ENCODE measurements around the gene DPH7.
"Not testable (repeated sequence)": the region's sequence is repeated elsewhere in the genome, so short reads cannot be mapped to it uniquely, and the experiment has no call there.

Gene DPH7

GRCh38 chr9:137516144-137516917 is 62.4 kb downstream of the DPH7 start:
- DNase-seq (ENCODE audit: insufficient read length, low spot score) (no peak), FAIRE-seq (no peak)
- no peak for TF ChIP-seq POLR2A (IDR thresholded peaks at IDR 0.05; ENCODE audit: low read depth, low read length)

GRCh38 chr9:137515338-137515724 is 63.4 kb downstream of the DPH7 start:
- no peak for TF ChIP-seq POLR2A (IDR thresholded peaks at IDR 0.05; ENCODE audit: low read depth, low read length)
- FAIRE-seq: no peak
- DNase-seq (ENCODE audit: insufficient read length, low spot score): no peak

GRCh38 chr9:137514691-137515337 is 63.9 kb downstream of the DPH7 start:
- no peak for FAIRE-seq
- DNase-seq (ENCODE audit: insufficient read length, low spot score): no peak

GRCh38 chr9:137513801-137514570 is 64.7 kb downstream of the DPH7 start:
- not testable (repeated sequence) for FAIRE-seq; DNase-seq (ENCODE audit: insufficient read length, low spot score)

More at GRCh38 chr9:137514691-137515337, 63.9 kb downstream of the DPH7 start:
- TF ChIP-seq POLR2A (IDR thresholded peaks at IDR 0.05; ENCODE audit: low read depth, low read length): no peak

GRCh38 chr9:137513136-137513535 is 65.6 kb downstream of the DPH7 start:
- not testable (repeated sequence) for FAIRE-seq; DNase-seq (ENCODE audit: insufficient read length, low spot score)

GRCh38 chr9:137511758-137512463 is 66.8 kb downstream of the DPH7 start:
- TF ChIP-seq POLR2A (IDR thresholded peaks at IDR 0.05; ENCODE audit: low read depth, low read length): no peak
- DNase-seq (ENCODE audit: insufficient read length, low spot score) (no peak), FAIRE-seq (no peak)

GRCh38 chr9:137511126-137511525 is 67.6 kb downstream of the DPH7 start:
- DNase-seq (ENCODE audit: insufficient read length, low spot score); FAIRE-seq: not testable (repeated sequence)

GRCh38 chr9:137509198-137509597 is 69.5 kb downstream of the DPH7 start:
- FAIRE-seq (no peak), DNase-seq (ENCODE audit: insufficient read length, low spot score) (no peak)
- TF ChIP-seq POLR2A (IDR thresholded peaks at IDR 0.05; ENCODE audit: low read depth, low read length): no peak

- DNase-seq (ENCODE audit: insufficient read length, low spot score) (no peak), FAIRE-seq (no peak)
- TF ChIP-seq POLR2A (IDR thresholded peaks at IDR 0.05; ENCODE audit: low read depth, low read length): no peak
Observed at GRCh38 chr9:137506702-137507171, 72.0 kb downstream of the DPH7 start.

- no peak for FAIRE-seq
- no peak for TF ChIP-seq POLR2A (IDR thresholded peaks at IDR 0.05; ENCODE audit: low read depth, low read length)
- no peak for DNase-seq (ENCODE audit: insufficient read length, low spot score)
Observed at GRCh38 chr9:137506274-137506673, 72.5 kb downstream of the DPH7 start.

GRCh38 chr9:137505421-137506140 is 73.1 kb downstream of the DPH7 start:
- DNase-seq (ENCODE audit: insufficient read length, low spot score) (no peak), FAIRE-seq (no peak)
- TF ChIP-seq POLR2A (IDR thresholded peaks at IDR 0.05; ENCODE audit: low read depth, low read length): no peak
